OCI-LY1 (cell line): ENCODE data around the gene PRF1.

Experiments
- H2AFZ ChIP-seq: fragments of 200-600 bp; sonication (generic), shearing (Covaris generic); 2 replicates; pipeline ENCODE4 v1.6.0; 2014; ENCODE audit warnings: antibody characterized with exemption, mild to moderate bottlenecking, low read length
- H3F3A ChIP-seq: fragments of 200-600 bp; sonication (generic), shearing (Covaris generic); 2 replicates; pipeline ENCODE4 v1.6.0; 2014; ENCODE audit warnings: mild to moderate bottlenecking, antibody characterized with exemption, low read length, moderate library complexity; ENCODE audit not compliant: insufficient read depth
- H3K27ac ChIP-seq: fragments of 200-600 bp; sonication (generic); 2 replicates; pipeline ENCODE4 v1.5.1; 2014; ENCODE audit warnings: low read length, mixed run types, mild to moderate bottlenecking, low read depth; ENCODE audit not compliant: poor library complexity, severe bottlenecking
- H3K27me3 ChIP-seq: fragments of 200-600 bp; sonication (generic); 2 replicates; pipeline ENCODE4 v1.6.0; 2014; ENCODE audit warnings: antibody characterized with exemption, mild to moderate bottlenecking, low read length, moderate library complexity; ENCODE audit not compliant: insufficient read depth
- H3K36me3 ChIP-seq: fragments of 200-600 bp; sonication (generic); 2 replicates; pipeline ENCODE4 v1.6.1; 2014; ENCODE audit warnings: mild to moderate bottlenecking, antibody characterized with exemption, low read length, moderate library complexity, mixed read lengths; ENCODE audit not compliant: insufficient read depth
- H3K4me1 ChIP-seq: fragments of 200-600 bp; sonication (generic); 2 replicates; pipeline ENCODE4 v1.5.1; 2014; ENCODE audit warnings: mild to moderate bottlenecking, low read length, moderate library complexity; ENCODE audit not compliant: insufficient read depth, severe bottlenecking
- H3K4me2 ChIP-seq: fragments of 200-600 bp; sonication (generic), shearing (Covaris generic); 2 replicates; pipeline ENCODE4 v1.6.1; 2014; ENCODE audit warnings: low read length
- H3K4me3 ChIP-seq: fragments of 200-600 bp; sonication (generic); 2 replicates; pipeline ENCODE4 v1.5.1; 2014; ENCODE audit warnings: low read length, low read depth, mild to moderate bottlenecking, mixed read lengths; ENCODE audit not compliant: poor library complexity, severe bottlenecking
- H3K79me2 ChIP-seq: fragments of 200-600 bp; shearing (Covaris generic); 2 replicates; pipeline ENCODE4 v1.6.1; 2016; ENCODE audit warnings: mixed run types, low read length, mixed read lengths; ENCODE audit not compliant: insufficient read depth
- H3K9ac ChIP-seq: fragments of 200-600 bp; sonication (generic), shearing (Covaris generic); 2 replicates; pipeline ENCODE4 v1.6.1; 2014; ENCODE audit warnings: mild to moderate bottlenecking, low read length, mixed read lengths
- H3K9me2 ChIP-seq: fragments of 200-600 bp; sonication (generic), shearing (Covaris generic); 2 replicates; pipeline ENCODE4 v1.6.1; 2014; ENCODE audit warnings: low read depth, mild to moderate bottlenecking, low read length, mixed read lengths
- H3K9me3 ChIP-seq: fragments of 200-600 bp; shearing (Covaris generic); 2 replicates; pipeline ENCODE4 v1.6.1; 2014; ENCODE audit warnings: low read length, mixed read lengths
- H4K20me1 ChIP-seq: fragments of 200-600 bp; sonication (generic), shearing (Covaris generic); 2 replicates; pipeline ENCODE4 v1.6.0; 2016; ENCODE audit warnings: mild to moderate bottlenecking, low read length; ENCODE audit not compliant: insufficient read depth
- CTCF ChIP-seq: fragments of 200-600 bp; sonication (generic), shearing (Covaris generic); IDR thresholded peaks from 2 replicates; pipeline ENCODE4 v1.5.1; 2017; ENCODE audit warnings: mild to moderate bottlenecking, antibody characterized with exemption, low read length, moderate library complexity, mixed read lengths
- EZH2 ChIP-seq: fragments of 200-600 bp; sonication (generic), shearing (Covaris generic); IDR thresholded peaks from 2 replicates; pipeline ENCODE4 v1.8.0; 2017; ENCODE audit warnings: borderline replicate concordance, mixed run types, mild to moderate bottlenecking, antibody characterized with exemption, low read length, moderate library complexity, mixed read lengths

PRF1 gene

GRCh38 chr10:70586348-70586930 is 16.1 kb downstream of the PRF1 start:
- Histone ChIP-seq H3K9me3 (no peaks in the 10 kb centered on the region), H2AFZ (no peak overlapping the region), H3K27ac (peak overlapping the region; percentile 98), H3K4me2 (peak overlapping the region; percentile 25; the same call in 1 of the 2 replicates), H3K9me2 (no peaks in the 10 kb centered on the region), H3K4me1 (peaks cover 90% of the 10 kb centered on the region), H3K36me3 (no peaks in the 10 kb centered on the region), H3F3A (peaks cover 19% of the 10 kb centered on the region), H3K4me3 (no peak overlapping the region), H3K27me3 (no peaks in the 10 kb centered on the region), H3K79me2 (no peaks in the 10 kb centered on the region), H4K20me1 (no peaks in the 10 kb centered on the region), H3K9ac (peak overlapping the region; percentile 61)
- no peak for TF ChIP-seq EZH2
- no peak for TF ChIP-seq CTCF

GRCh38 chr10:70585578-70586169 is 16.9 kb downstream of the PRF1 start:
- Histone ChIP-seq H3K9me3 (no peaks in the 10 kb centered on the region), H3F3A (peaks cover 19% of the 10 kb centered on the region), H3K4me3 (no peak overlapping the region), H4K20me1 (no peaks in the 10 kb centered on the region), H2AFZ (no peak overlapping the region), H3K36me3 (no peaks in the 10 kb centered on the region), H3K79me2 (no peaks in the 10 kb centered on the region), H3K4me2 (peak overlapping the region; percentile 66; the same call in 1 of the 2 replicates), H3K9ac (peak overlapping the region; percentile 61), H3K9me2 (no peaks in the 10 kb centered on the region), H3K27me3 (no peaks in the 10 kb centered on the region), H3K4me1 (peaks cover 82% of the 10 kb centered on the region), H3K27ac (peak overlapping the region; percentile 98)
- TF ChIP-seq CTCF (no peak), EZH2 (no peak)

GRCh38 chr10:70584909-70585544 is 17.5 kb downstream of the PRF1 start:
- Histone ChIP-seq H3F3A (peaks cover 18% of the 10 kb centered on the region), H3K36me3 (0 out of 2 replicates have a peak, but pooled peaks cover under 1% of the 10 kb centered on the region), H3K79me2 (no peaks in the 10 kb centered on the region), H2AFZ (no peak overlapping the region), H3K9me2 (no peaks in the 10 kb centered on the region), H3K4me1 (peaks cover 80% of the 10 kb centered on the region), H3K4me3 (peak overlapping the region; percentile 41), H3K27me3 (no peaks in the 10 kb centered on the region), H4K20me1 (no peaks in the 10 kb centered on the region), H3K9me3 (no peaks in the 10 kb centered on the region), H3K9ac (peak overlapping the region; percentile 72), H3K27ac (peak overlapping the region; percentile 98), H3K4me2 (peak overlapping the region; percentile 66)
- no peak for TF ChIP-seq EZH2
- TF ChIP-seq CTCF = no peak
